Activated T-helper 9 cell treated with anti-CD3 and anti-CD28 coated beads, Interleukin-2, amount 50 U/mL, for 16 hours (primary cell): ENCODE data around the gene ZNF726.
"Not testable (repeated sequence)": the region's sequence is repeated elsewhere in the genome, so short reads cannot be mapped to it uniquely, and the experiment has no call there.

Experiments
- DNase-seq: peaks from one replicate; pipeline ENCODE4 v3.0.0-alpha.2; 2020; ENCODE audit warnings: low read depth

ZNF726 gene

GRCh38 chr19:23946569-23946968 lies 31.9 kb downstream of the ZNF726 start:
- no peak for DNase-seq

- DNase-seq: no peak
Observed at GRCh38 chr19:23949611-23950010, 34.9 kb downstream of the ZNF726 start.

- no peak for DNase-seq
Observed at GRCh38 chr19:23956051-23956450, 41.4 kb downstream of the ZNF726 start.

DNA sequence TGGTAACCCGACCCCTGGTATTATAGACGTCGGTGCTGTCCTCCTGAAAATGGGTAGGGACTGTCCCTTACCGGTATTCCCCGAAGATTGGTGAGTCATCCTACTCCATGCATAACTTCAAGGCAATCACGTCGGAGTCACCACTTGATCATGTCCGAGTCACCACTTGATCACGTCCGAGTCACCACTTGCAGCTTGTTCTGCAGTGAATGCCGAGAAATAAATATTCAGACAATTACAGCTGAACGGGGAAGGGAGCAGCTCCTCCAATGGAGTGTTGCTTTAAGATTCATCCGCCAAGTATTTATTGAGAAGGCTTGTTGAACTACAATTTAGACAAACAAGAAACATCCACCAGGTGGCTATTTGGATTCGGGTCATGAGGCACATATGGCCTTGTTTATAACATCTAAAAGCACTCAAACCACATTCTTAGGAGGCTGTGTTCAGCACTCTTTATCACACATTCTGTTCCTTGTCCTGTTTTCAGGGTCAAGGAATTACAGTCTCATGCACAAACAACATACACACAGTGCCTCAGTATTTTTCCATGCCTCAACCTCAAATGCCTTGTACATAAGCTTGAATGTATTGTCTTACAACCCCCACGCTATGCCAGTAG lies 43.1 kb downstream of the ZNF726 start:
- DNase-seq: no peak

- not testable (repeated sequence) for DNase-seq
Observed at GRCh38 chr19:23963396-23963795, 48.7 kb downstream of the ZNF726 start.

- not testable (repeated sequence) for DNase-seq
Observed at GRCh38 chr19:23963881-23964280, 49.2 kb downstream of the ZNF726 start.

DNA sequence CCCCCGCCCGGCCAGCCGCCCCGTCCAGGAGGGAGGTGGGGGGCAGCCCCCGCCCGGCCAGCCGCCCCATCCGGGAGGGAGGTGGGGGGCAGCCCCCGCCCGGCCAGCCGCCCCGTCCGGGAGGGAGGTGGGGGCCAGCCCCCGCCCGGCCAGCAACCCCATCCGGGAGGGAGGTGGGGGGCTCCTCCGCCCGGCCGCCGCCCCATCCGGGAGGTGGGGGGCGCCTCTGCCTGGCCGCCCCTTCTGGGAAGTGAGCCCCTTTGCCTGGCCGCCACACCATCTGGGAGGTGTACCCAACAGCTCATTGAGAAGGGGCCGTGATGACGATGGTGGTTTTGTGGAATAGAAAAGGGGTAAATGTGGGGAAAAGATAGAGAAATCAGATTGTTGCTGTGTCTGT lies 49.6 kb downstream of the ZNF726 start:
- not testable (repeated sequence) for DNase-seq

DNA sequence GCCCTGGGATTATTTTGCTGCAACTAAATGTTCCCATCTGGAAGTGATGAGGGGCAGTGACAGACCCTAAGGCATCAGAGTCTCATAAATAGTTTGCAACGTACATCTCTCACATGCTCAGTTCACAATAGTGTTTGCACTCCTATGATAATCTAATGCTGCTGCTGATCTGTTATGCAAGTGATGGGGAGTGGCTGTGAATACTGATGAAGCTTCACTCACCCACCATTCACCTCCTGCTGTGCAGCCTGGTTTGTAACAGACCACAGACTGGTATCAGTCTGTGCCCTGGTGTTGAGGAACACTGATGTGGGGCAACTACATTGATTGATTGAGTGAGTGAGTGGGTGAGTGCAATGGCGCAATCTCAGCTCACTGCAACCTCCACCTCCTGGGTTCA lies 54.9 kb downstream of the ZNF726 start:
- no peak for DNase-seq

- DNase-seq: no peak
Observed at GRCh38 chr19:23971598-23971997, 56.9 kb downstream of the ZNF726 start.

DNA sequence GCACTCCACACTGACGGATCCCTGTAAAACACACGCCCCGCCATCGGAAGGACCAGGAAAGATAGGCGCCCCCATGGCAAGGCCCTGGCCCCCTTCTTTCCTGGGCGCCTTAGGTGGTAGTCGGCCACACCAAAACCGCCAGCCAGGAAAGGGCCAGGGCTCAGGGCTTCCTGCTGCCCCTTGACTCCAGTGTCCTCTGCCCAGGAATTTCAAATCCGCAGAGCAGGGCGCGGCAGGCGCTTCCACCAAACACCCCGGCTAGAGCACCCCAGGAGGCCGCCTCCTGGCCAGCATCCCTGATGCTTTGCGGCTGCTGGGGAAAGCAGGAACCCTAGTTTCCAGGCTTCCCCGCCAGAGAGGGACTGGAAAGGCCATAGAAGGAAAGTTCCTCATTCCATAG lies 57.5 kb downstream of the ZNF726 start:
- no peak for DNase-seq

GRCh38 chr19:23974941-23975340 lies 60.3 kb downstream of the ZNF726 start:
- DNase-seq: no peak

DNA sequence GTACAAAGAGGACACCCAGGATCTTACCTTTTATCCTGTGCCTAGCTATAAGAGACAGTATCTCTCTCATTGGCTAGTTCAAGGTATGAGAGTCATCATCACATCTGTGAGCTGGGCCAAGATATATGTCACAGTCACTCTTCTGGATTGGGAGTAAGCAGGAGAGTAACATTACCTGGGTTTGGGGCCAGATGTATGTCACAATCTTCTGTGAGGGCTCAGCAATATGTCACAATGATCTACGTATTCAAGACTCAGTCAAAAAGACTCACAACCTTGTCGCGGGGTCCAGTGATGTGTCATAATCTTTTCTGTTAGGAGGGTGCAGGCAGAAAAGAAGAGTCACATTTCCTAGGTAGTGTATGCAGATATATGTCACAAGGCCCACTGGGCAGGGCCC lies 61.9 kb downstream of the ZNF726 start:
- DNase-seq: not testable (repeated sequence)

DNA sequence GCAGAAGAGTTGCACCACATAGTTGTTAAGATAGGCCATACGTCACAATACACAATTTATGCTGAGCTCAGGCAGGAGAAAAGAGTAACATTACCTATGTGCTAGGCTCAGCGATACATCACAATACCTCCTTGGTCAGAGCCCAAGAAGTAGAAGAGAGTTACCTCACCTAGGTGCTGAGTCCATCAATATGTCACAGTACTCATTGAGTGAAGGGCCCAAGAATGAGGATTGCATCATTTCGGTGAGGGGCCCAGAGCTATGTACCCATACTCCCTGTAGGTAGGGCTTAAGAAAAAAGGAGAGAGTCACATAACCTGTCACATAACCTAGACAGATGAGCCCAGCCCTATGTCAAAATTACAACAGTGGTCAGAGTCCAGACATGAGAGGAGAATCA lies 62.6 kb downstream of the ZNF726 start:
- DNase-seq: not testable (repeated sequence)

GRCh38 chr19:23978068-23978467 lies 63.4 kb downstream of the ZNF726 start:
- DNase-seq: no peak

GRCh38 chr19:23980805-23981204 lies 66.1 kb downstream of the ZNF726 start:
- DNase-seq: no peak

DNA sequence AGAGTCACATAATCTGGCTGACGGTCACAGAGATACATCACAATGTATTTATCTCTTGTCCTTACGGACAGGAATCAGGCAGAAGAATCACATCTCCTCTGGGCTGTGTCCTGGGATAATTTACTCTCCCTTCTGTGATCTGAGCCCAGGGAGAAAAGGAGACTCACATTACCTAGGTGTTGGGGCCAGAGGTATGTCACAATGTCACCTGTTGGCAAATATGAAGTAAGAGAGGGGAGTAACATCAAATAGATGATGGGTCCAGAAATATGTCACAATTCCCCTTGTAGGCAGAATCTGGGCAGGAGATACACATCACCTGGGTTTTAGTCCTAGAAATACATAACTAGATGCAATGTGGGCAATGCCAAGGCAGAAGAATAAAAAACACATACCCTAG lies 67.2 kb downstream of the ZNF726 start:
- no peak for DNase-seq

DNA sequence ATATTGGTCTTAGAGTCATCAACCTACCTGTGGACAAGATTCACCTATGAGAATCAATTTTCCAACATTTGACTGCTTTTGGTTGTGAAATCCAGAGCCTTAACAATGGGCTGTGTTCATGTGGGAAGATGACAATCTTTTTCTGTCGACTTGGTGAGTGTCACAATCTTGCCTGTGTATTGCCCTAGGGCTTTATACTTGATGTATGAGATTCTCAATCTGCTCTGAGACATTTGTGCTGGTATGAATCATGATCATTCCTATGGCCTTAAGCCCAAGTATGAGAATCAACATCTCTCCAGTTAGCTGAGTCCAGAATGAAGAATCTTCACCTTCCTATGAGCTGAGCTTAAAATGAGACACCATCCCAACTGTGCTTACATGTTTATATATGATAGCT lies 68.7 kb downstream of the ZNF726 start:
- DNase-seq: no peak
